Stimulated activated CD4-positive, alpha-beta T cell treated with anti-CD3 and anti-CD28 coated beads, Interleukin-15, amount 100 ng/mL, for 24 hours (primary cell): Measurements from ENCODE around the gene RNASET2.
"Not testable (repeated sequence)": the region's sequence is repeated elsewhere in the genome, so short reads cannot be mapped to it uniquely, and the experiment has no call there.

Experiments
- DNase-seq: peaks from one replicate; pipeline ENCODE4 v3.0.0-alpha.2; 2020

The RNASET2 gene

DNA sequence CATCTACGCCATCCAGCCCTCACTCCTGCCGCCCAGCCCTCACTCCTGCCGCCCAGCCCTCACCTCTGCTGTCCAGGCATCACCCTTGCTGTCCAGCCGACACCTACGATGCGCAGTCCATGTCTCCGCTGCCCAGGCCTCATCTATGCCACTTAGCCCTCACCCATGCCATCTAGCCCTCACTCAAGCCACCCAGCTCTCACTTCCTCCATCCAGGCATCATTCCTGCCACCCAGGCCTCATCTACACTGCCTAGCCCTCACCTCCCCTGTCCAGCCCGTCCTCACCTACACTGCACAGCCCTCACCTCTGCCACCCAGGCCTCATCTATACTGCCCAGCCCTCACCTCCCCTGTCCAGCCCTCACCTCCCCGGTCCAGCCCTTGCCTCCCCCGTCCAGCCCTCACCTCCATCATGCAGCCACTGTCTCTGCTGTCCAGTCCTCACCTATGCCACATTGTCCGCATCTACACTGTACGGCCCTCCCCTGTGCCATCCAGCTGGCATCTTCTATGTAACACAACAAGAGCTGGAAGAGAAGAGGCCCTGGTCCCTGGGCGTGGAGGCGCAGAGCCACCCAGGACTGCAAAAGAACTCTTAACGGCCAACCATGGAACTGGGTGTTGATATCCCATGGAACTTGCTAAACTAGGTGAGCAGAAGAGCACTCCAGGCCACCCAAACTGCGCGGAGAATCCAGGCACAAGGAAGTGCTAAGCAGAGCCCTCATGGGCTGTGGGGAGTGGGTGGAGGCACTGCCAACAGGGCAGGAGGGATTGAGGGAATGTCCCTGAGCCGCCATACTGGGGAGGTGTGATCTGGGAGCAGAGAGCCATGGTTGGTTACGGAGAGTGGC is 31.0 kb downstream of the RNASET2 start:
- DNase-seq = no peak

DNA sequence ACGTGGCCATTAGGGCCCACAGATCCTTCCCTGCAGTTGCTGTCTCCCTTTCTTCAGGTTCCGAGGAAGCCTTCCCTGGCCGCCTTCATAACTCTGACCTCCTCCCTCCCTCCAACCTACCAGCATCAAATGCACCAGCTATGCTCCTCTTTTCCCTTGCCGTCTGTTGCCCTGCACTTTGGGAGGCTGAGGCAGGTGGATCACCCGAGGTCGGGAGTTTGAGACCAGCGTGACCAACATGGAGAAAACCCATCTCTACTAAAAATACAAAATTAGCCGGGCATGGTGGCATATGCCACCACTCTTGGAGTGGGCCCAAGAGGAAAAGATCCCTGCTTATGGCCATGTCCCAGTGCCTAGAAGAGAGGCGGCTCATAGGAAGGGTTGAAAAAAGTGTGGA is 31.8 kb downstream of the RNASET2 start:
- DNase-seq = no peak

DNA sequence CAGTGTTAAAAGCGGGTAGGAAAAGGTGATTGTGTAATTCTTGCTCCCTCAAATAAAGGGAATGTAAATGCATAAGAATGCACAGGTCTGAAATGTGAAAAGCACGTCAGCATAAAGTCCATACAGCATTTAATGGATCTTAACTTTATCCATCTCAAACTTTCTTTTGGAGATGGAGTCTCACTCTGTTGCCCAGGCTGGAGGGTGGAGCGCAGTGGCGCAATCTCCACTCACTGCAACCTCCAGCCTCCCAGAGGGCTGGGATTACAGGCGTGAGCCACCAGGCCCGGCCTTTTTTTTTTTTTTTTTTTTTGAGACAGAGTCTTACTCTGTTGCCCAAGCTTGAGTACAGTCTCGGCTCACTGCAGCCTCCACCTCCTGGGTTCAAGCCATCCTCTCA is 33.4 kb downstream of the RNASET2 start:
- DNase-seq = no peak

DNA sequence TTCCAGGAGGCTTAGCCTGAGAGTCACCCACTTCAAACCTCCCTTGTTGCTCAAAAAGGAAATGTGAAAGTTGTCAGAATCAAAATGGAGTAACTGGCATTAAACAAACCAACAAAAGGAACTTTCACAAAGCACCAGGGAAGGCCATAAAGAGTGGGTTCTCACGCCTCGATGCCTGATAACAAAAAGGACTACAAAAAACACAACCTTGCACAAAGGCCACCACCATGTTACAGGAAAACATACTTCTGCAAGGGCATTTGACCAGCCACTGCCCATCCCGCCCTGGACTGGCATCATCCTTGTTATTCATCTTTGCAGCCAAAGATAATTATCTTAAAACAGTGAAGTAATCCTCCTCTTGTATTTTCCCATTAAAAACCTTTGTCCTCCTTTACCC is 34.8 kb downstream of the RNASET2 start:
- no peak for DNase-seq

DNA sequence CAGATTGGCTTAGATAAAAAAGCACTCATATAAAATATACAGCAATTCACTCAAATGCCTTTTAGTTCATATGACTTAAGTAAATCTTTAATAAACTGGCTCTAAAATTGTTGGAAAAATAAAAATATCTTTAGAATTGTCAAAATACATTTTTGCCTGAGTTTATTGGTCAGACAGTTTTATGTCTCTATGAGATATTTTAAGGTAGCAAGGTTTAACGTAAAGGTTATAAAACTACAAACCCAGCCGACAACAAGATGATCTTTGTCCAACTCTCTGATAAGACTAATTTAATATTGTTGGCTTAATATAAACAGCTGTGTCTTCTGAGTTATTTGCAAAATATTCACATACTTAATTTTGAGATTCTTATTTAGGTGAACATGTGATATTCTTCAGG is 39.5 kb downstream of the RNASET2 start:
- no peak for DNase-seq

DNA sequence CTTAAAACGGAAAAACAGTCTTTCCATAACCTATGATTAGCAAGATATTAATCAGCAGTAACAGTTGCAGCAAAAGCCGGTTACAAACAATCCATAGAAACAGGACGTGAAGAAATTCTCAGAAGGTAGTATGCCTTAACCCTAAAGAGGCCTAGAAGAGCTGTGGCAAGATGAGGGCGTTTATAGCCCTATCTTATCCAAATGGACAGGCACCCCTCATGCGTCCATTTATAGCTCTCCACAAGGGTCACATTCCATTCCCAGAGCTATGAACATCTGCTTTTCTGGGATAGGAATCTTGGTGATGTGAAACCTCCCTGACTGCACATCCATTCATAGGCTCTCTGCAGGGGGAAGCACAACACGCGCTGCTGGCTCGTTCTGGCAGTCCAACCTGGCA is 40.9 kb downstream of the RNASET2 start:
- not testable (repeated sequence) for DNase-seq

DNA sequence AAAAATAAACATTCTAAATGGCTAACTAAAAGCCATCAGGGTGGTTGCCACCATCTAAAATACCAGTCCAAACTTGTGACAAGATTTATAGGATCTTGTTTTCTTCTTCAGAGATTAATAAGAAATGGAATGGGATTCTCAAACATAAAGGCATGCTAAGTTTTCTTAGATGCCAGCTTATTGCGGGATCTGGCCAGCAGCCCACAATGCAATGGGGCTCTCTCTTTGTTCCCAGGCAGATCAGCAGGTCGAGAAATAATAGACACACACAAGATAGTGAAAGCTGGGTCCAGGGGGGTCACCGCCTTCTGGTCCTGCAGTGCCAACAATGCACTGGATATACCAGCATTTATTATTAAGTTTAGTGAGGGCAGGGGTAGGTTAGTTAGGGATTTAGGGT is 41.4 kb downstream of the RNASET2 start:
- DNase-seq = not testable (repeated sequence)

DNA sequence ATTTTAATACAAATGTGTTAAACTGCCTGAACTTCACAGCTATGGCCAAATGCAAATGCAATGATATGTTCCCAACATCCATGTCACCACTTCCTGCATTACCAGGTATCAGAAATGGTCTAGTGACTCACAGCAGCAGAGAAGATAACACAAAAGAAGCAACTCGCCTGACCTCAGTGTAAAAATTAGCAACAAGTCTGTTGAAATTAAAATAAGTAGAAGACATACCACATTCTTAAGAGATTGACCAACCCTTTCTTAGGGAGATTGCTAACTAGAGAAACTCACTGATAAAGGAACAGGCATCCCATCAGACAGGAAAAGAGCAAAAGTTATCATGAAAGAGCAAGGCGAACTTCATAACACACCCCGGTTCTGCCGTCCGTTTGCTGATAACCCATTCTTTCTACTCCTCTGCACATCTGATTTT is 45.1 kb downstream of the RNASET2 start:
- DNase-seq = no peak

DNA sequence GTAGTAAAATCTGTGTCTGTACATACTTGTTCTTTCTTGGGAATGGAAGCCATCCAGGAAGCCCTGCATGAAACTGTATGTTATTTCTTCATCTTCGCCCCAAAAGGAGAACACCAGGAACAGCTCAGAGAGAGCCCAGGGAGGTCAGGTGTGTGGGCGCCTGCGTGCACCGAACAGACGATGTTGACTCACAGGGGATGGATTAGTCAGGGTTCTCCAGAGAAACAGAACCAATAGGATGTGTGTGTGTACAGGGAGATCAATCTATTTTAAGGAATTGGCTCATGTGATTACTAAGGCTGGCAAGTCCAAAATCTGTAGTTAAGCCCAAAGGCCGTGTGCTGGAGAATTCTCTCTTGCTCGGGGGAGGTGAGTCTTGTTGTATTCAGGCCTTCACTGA is 45.7 kb downstream of the RNASET2 start:
- peak; percentile 37 for DNase-seq

DNA sequence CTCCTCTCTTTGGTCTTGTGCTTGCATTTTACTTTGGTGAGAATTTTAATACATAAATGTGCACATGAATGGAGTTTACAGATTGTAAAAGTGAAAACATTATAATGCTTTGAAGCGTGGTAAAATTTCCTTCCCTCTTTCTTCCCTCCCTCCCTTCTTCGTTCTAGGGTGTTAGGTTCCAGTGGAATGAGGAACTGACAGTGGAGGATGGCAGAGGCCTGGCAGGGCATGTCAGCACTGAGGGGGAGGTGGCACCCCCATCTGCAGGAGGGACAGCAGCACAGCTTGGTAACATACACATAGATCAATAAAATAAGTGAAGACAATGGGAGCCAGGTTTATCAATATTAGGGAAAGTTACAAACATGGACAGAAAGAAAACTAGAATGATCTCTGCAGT is 47.5 kb downstream of the RNASET2 start:
- no peak for DNase-seq

DNA sequence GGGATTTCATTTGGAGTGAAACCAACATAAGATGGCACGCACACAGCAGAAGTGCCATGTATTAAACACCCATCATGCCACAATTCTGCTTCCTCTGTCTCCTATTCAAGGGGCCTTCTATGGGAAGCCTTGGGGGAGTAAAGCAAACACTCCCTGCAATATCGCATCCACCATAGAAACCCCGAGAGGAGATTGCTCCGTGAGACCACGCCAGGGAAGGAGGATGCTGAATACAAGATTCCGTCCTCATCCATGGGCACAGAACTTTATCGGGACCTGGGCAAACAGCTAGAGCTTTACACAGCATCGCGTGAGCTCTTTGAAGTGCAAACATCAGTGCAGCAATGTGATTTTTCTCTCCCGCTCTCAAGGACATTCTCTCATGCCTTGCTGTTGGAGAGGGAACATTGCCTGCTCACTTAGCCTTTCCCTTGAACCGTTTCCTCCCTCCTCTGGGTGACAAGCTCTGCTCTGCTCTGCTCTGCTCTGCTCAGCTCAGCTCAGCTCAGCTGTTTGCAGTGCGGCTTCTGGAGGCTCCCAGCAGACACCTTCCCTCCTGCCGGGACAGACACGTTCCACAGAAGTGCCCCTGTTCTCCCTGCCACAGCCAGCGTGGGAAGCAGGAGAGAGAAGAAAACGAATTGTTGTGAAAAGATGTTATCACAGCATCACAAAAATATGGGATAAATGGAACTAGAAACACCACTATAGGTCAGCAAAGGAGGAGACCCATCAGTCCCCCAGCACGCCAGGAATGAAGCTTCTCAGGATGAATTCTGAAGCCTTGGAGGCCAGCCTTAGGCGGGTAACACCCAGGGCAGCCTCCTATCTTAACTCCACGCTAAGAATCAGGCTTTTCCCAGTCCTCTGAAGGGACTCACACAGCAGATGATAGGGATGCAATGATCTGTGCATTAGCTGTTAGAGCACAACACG is 48.2 kb downstream of the RNASET2 start:
- DNase-seq = no peak

DNA sequence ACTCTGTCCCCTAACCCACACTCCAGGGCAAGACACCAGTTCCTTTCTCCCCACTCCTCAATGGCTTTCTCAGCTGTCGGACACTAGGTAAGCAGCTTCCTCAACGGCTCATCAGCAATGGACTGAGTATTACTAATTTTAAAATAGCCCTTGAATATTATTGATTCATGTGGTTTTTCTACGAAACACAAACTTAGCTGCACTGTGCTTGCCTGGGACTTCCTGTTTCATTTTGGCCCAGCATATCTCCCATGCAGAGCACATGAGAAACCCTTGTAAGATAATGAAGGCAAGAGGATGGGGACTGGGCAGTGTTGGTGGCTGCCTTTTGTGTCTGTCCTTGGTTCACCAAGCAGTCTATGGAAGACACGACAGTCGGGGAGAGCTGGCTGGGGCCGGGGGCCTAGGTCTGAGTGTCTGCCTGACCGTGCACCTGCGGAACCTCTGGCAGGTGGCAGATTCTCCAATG is 48.9 kb downstream of the RNASET2 start:
- DNase-seq = no peak

DNA sequence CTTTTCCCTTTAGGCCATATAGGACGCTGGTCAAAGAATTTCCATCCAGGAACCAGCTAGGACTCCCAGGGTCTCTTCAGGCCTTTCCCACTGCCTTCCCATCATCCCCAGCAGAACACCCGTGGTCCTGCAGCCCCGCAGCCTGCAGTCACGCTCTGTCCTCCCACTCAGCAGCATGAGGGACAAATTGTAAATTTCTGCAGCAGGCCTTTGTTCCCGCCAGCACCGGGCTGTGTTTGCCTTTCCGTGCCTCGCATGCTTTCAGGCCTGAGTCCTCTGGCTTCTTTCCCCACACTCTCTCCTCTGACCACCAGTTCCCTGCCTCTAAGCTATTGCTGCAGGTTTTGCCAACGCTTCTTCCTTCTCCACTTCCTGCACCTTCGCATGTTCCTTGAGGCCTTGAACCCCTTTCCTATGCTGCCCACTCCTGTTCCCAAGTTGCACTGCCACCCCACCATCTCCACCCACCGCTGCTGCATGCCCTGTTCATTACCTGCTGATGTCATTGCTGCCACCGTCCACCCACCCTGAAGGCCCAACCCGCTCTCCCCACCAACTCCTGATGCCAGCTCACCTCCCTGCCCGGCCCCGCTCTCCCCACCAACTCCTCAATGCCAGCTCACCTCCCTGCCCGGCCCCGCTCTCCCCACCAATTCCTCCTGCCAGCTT is 49.8 kb downstream of the RNASET2 start:
- DNase-seq = no peak

DNA sequence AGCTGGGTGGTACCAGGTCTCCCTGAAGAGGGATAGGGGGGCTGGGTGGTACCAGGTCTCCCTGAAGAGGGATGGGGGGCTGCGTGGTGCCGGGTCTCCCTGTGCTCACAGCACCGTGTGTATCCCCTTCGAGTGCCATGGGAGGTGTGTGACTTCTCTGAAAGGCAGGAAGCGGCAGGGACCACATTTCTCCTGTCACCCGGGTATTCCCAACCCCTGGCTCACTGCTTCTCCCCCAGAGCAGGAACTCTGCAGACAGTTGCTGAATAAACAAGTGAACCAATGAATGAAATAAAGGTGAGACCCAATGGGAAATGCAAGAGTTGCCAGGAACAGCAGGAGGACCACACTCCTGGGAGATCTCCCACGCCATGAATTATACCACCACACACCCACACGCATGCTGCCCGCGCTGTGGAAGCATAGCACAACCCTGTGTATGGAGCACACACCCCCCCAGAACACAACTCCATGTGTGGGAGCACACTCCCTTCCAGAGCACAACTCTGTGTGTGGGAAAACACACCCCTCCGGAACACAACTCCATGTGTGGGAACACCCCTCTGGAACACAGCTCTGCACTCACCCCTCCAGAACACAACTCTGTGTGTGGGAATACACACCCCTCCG is 50.7 kb downstream of the RNASET2 start:
- DNase-seq = no peak

DNA sequence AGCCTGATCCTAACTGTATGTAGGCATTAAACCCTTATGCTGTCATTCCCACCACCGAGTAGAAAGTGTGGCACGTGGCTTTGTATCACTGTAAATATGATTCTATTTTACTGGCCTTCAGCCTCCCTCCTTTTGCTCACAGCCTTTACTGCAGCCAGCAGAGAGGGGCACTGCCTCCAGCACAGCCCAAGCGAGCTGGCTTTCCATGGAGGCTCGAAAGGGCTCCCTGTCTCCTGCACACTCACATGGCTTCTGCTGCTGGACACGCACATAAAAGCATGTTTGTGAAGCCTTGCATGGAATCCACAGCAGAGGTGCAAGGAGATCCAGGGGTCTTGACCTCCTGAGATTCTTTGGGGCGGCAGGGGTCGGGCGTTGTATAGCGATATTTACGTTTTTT is 51.3 kb downstream of the RNASET2 start:
- DNase-seq = no peak

DNA sequence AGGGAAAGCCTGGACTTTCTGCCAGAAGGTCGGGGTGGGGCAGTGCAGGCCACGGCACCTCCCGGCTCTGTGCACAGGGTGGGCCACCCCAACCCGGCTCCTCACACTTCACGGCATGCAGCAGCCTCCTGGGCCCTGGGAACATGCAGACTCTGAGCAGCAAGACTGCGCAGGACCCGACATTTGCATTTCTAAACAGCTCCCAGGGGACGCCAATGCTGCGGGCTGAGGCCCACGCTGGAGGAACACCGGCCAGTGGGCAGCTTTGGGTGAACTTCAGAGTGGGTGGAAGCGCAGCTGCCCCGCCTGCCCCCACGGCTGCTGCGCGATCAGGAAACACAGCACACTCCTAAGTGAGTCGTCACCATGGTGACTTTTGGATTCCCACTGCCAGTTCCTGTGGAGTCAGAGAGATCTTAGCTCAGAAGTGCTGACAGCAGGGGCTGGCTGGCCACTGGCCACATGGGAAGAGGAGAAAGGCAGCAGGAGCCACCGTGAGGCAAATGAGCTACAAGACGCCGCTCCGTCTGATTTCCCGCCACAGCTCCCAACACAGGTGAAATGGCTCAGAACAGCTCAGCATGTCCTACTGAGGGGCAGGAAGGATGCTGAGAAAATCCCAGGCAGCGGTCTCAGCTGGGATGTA is 52.1 kb downstream of the RNASET2 start:
- DNase-seq = no peak

DNA sequence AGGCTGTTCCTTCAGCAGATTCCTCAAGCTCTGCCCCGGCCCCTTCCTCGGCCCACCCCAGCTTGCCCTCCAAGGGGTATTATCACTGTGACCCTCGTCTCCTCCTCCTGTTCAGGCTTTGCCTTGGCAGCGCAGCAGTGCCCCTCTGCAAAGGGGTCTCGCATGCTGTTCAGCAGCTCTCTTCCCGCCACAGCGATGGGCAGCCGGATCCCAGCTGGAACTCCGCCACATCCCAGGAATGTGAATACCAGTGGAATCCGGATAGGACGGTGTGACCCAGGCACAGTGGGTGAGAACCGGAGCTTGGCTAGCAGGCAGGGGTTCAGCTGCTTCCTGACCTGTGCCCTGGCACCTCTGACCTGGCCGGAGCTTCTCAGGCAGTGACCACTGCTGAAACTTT is 52.9 kb downstream of the RNASET2 start:
- DNase-seq = no peak

DNA sequence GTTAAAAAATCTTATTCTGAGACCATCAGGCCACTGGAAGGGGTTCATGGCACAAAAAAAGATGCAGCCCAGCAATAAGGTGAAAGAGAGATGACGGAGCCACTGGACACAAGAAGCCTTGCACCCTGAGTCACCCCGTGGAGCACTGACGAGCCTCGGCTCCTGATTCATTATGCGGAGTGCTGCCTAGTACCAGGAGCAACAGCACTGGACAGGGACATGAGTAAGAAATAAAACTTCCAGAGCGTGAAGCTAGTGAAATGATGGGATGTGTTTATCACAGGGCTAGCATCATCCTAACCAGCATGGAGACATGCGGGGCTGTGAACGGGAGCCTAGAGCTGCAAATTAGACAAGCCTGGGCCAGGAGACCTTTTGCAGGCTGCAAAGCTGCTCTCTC is 53.3 kb downstream of the RNASET2 start:
- no peak for DNase-seq

DNA sequence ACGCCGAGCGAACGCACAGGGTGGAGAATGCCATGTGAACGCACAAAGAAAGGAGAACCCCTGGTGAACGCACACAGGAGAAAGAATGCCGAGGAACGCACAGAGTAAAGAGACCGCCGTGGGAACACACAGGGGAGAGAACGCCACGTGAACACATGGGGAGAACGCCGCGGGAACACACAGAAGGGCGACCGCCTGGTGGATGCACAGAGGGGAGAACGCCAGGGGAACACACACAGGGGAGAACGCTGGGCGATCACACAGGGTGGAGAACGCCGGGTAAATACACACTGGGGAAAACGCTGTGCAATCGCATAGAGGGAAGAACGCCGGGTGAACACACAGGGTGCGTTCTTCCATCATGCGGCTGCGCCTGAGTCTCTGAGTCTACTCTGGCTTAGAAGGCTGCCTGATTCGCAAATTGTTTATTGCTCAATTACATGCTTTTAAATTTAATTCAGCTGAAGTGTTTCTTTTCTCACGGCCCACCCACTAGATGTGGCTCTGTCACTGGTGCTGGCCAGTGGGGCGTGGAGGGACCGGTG is 54.1 kb downstream of the RNASET2 start:
- no peak for DNase-seq

DNA sequence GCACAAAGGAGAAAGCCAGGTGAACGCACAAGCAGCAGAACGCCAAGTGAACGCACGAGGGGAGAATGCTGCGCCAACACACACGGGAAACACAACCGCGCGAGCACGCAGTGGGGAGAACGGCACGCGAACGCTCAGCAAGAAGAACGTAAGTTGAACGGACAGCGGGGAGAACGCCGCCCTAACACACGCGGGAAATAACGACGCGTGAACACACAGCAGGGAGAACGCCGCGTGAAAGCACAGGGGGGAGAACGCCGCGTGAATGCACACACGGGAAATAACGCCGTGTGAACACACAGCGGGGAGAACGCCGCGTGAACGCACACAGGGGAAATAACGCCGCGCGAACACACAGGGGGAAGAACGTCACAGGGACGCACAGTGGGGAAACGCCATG is 54.7 kb downstream of the RNASET2 start:
- DNase-seq = no peak

DNA sequence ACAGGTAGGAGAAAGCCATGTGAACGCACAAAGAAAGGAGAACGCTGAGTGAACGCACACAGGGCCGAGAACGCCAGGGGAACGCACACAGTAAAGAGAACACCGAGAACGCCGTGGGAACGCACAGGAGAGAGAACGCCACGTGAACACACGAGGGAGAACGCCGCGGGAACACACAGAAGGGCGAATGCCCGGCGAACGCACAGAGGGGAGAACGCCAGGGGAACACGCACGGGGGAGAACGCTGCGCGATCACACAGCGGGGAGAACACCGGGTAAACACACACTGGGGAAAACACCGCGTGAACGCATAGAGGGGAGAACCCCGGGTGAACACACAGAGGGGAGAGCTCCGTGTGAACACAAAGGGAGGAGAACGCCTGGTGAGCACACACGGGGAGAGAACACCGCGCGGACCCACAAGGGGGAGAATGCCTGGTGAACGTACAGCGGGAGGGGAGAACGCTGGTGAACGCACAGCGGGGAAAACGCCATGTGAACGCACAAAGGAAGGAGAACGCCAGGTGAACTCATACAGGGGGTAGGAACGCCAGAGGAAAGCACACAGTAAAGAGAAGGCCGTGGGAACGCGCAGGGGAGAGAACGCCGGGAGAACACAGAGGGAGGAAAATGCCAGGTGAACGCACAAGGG is 55.3 kb downstream of the RNASET2 start:
- DNase-seq = no peak
